Common myeloid progenitor, CD34-positive (primary cell): Measurements from ENCODE around the gene GBA3.
A peak's percentile ranks its signal among the peaks of the same experiment; 100 is the strongest.

ENCODE experiments used
- CTCF ChIA-PET: fragments of 350-600 bp; sonication (Branson Sonifier 250); formaldehyde crosslinking; loops from one replicate; lab custom pipeline; 2021; ENCODE audit warnings: antibody characterized with exemption; lab: Charles Lee
- POLR2A ChIA-PET: fragments of 350-600 bp; sonication (Branson Sonifier 250); formaldehyde crosslinking; loops from one replicate; lab custom pipeline; 2021; ENCODE audit warnings: antibody characterized with exemption; lab: Charles Lee
- DNase-seq, 3 donors: peaks; one replicate each; pipeline versions ENCODE4 v3.0.0 to v3.0.0-alpha.2; 2013
- H3K27ac ChIP-seq, 2 experiments: 1 replicate in 1 of 2; 2 replicates in 1 of 2; pipeline ENCODE4 v1.7.0; 2013; ENCODE audit warnings: inconsistent platforms in 2 of 2, low read length in 2 of 2, mild to moderate bottlenecking in 2 of 2, low read depth in 1 of 2, moderate library complexity in 1 of 2; ENCODE audit not compliant: severe bottlenecking in 2 of 2, insufficient read depth in 1 of 2, poor library complexity in 1 of 2
- H3K27me3 ChIP-seq, 5 experiments: replicated peaks in 2 of 5; 1 replicate in 3 of 5; 2 replicates in 2 of 5; pipeline versions ENCODE4 v1.6.1 to v1.7.0; 2013; ENCODE audit warnings: low read length in 4 of 5, mild to moderate bottlenecking in 2 of 5, moderate library complexity in 2 of 5, inconsistent platforms in 1 of 5; ENCODE audit not compliant: insufficient read depth in 5 of 5, control insufficient read depth in 4 of 5
- H3K36me3 ChIP-seq, 4 experiments: 1 replicate in 2 of 4; 2 replicates in 2 of 4; pipeline versions ENCODE4 v1.6.1 to v1.7.0; 2013; ENCODE audit warnings: low read length in 3 of 4, control low read depth in 1 of 4, mild to moderate bottlenecking in 1 of 4; ENCODE audit not compliant: control insufficient read depth in 4 of 4, insufficient read depth in 4 of 4
- H3K4me1 ChIP-seq, 4 experiments: 1 replicate in 3 of 4; 2 replicates in 1 of 4; pipeline versions ENCODE4 v1.6.1 to v1.7.1; 2013; ENCODE audit warnings: low read length in 3 of 4, mild to moderate bottlenecking in 3 of 4, control low read depth in 1 of 4, inconsistent platforms in 1 of 4, moderate library complexity in 1 of 4; ENCODE audit not compliant: control insufficient read depth in 4 of 4, insufficient read depth in 4 of 4; ENCODE audit errors: control extremely low read depth in 1 of 4
- H3K4me3 ChIP-seq, 7 experiments: 1 replicate in 4 of 7; 2 replicates in 3 of 7; pipeline versions ENCODE4 v1.5.1 to v1.7.0; 2013; ENCODE audit warnings: mild to moderate bottlenecking in 7 of 7, low read length in 6 of 7, moderate library complexity in 6 of 7, inconsistent platforms in 2 of 7, low read depth in 2 of 7, control low read depth in 1 of 7; ENCODE audit not compliant: insufficient read depth in 4 of 7, control insufficient read depth in 1 of 7; ENCODE audit errors: extremely low read depth in 1 of 7
- H3K9me3 ChIP-seq, 5 experiments: 1 replicate in 4 of 5; 2 replicates in 1 of 5; pipeline versions ENCODE4 v1.6.1 to v1.7.1; 2013; ENCODE audit warnings: low read length in 4 of 5, mild to moderate bottlenecking in 2 of 5, inconsistent platforms in 1 of 5, low read depth in 1 of 5, moderate library complexity in 1 of 5; ENCODE audit not compliant: control insufficient read depth in 4 of 5, insufficient read depth in 2 of 5; ENCODE audit errors: control extremely low read depth in 1 of 5
- WGBS: methylation state at CpG from one replicate; pipeline ENCODE4 v1.1.5; 2013; ENCODE audit not compliant: insufficient coverage; 5-methylcytosine and 5-hydroxymethylcytosine counted together

The GBA3 gene

GRCh38 chr4:22667332-22667940, 25.3 kb upstream of the GBA3 start:
- POLR2A ChIA-PET, result no interaction called here
- no peak for DNase-seq
- H3K27ac ChIP-seq, result no peak overlapping the region
- no peaks in the 10 kb centered on the region for H3K27me3 ChIP-seq
- no peaks in the 10 kb centered on the region for H3K9me3 ChIP-seq
- H3K36me3 ChIP-seq, result no peaks in the 10 kb centered on the region
- CTCF ChIA-PET, result no interaction called here
- 100% methylated on average over 1 of the region's 3 CpGs for WGBS
- H3K4me3 ChIP-seq, result no peak overlapping the region
- peaks cover 2 to 9% (median 6%) of the 10 kb centered on the region in 4 experiments for H3K4me1 ChIP-seq

GRCh38 chr4:22668301-22668700, 24.4 kb upstream of the GBA3 start:
- no peak overlapping the region for H3K27ac ChIP-seq

GRCh38 chr4:22668702-22669101, 24.0 kb upstream of the GBA3 start:
- H3K36me3 ChIP-seq, result no peaks in the 10 kb centered on the region
- no peaks in the 10 kb centered on the region for H3K27me3 ChIP-seq
- no peak for DNase-seq
- H3K9me3 ChIP-seq, result no peaks in the 10 kb centered on the region
- peaks cover 2 to 9% (median 6%) of the 10 kb centered on the region in 4 experiments for H3K4me1 ChIP-seq
- H3K4me3 ChIP-seq, result peak overlapping the region in 1 of 7 experiments; percentile 39
- ChIA-PET POLR2A (no interaction called here), CTCF (interaction anchor here (1.2 kb wide), 1 partner anchor 15 kb away, joined by 5 read pairs; no protein-coding TSS in a partner anchor)
- H3K27ac ChIP-seq, result no peak overlapping the region

More at GRCh38 chr4:22668301-22668700, 24.4 kb upstream of the GBA3 start:
- Histone ChIP-seq H3K9me3 (no peaks in the 10 kb centered on the region), H3K4me3 (peak overlapping the region in 1 of 7 experiments; percentile 39), H3K36me3 (no peaks in the 10 kb centered on the region), H3K27me3 (no peaks in the 10 kb centered on the region), H3K4me1 (peaks cover 2 to 9% (median 6%) of the 10 kb centered on the region in 4 experiments)
- POLR2A ChIA-PET, result no interaction called here
- DNase-seq, result peak; percentile 6 to 40 (median 28)
- CTCF ChIA-PET, result no interaction called here

DNA sequence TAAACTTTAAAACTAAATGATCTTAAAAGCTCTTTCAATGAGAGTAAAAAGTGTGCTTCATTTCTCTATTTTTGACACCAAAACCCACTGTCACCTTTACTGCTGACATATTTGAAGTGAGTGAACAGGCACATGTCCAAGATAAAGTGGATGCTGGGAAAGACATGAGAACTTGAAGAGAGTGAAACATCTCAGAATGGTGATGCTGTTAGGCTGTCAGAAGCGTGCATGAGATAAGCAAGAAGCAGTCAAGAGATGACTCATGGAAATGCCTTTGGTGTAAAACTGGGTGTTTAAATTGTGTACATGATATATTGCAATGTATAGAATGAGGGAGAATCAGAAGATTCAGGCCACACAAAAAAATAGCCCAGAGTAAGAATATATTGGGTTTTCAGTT, 21.8 kb upstream of the GBA3 start:
- ChIA-PET POLR2A (no interaction called here), CTCF (interaction anchor here (1.4 kb wide), 1 partner anchor 9 kb away, joined by 5 read pairs; no protein-coding TSS in a partner anchor)
- Histone ChIP-seq H3K4me1 (peaks cover 2 to 9% (median 6%) of the 10 kb centered on the region in 4 experiments), H3K4me3 (no peak overlapping the region), H3K27me3 (no peaks in the 10 kb centered on the region), H3K9me3 (no peaks in the 10 kb centered on the region), H3K27ac (no peak overlapping the region), H3K36me3 (no peaks in the 10 kb centered on the region)
- WGBS, result 100% methylated on average over 1 of the region's 1 CpG
- DNase-seq, result peak in 2 of 3 donors; percentile 9 to 20

GRCh38 chr4:22672519-22672918, 20.2 kb upstream of the GBA3 start:
- WGBS, result no CpG with 5 or more reads among the region's 1 CpG
- Histone ChIP-seq H3K4me1 (peaks cover 2 to 9% (median 6%) of the 10 kb centered on the region in 4 experiments), H3K36me3 (no peaks in the 10 kb centered on the region), H3K27ac (no peak overlapping the region), H3K27me3 (no peaks in the 10 kb centered on the region), H3K4me3 (no peak overlapping the region), H3K9me3 (no peaks in the 10 kb centered on the region)
- POLR2A ChIA-PET, result no interaction called here
- CTCF ChIA-PET, result no interaction called here
- DNase-seq, result no peak

DNA sequence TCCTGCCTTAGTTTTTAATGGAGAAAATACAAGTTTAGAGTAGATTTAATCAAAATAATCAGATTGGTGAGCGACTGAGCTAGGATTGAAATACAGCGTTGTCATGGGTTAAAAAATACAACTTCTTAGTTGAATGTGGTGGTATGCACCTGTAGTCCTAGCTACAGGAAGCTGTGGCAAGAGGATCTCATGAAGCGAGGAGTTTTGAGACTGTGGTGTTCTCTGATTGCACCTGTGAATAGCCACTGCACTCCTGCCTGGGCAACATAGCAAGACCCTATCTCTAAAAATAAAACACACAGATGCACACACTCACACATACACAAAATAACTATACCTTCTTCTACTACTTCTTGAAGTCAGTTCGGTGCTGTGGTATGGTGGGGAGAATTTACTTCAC, 19.8 kb upstream of the GBA3 start:
- Histone ChIP-seq H3K9me3 (no peaks in the 10 kb centered on the region), H3K36me3 (no peaks in the 10 kb centered on the region), H3K4me3 (no peak overlapping the region), H3K4me1 (peaks cover 2 to 9% (median 6%) of the 10 kb centered on the region in 4 experiments), H3K27me3 (no peaks in the 10 kb centered on the region), H3K27ac (no peak overlapping the region)
- POLR2A ChIA-PET, result no interaction called here
- CTCF ChIA-PET, result no interaction called here
- WGBS, result 100% methylated on average over 1 of the region's 4 CpGs
- DNase-seq, result peak in 1 of 3 donors; percentile 8

GRCh38 chr4:22674700-22675099, 18.0 kb upstream of the GBA3 start:
- CTCF ChIA-PET, result no interaction called here

More at GRCh38 chr4:22674700-22675099, 18.0 kb upstream of the GBA3 start:
- H3K27me3 ChIP-seq, result no peaks in the 10 kb centered on the region
- H3K27ac ChIP-seq, result no peak overlapping the region
- POLR2A ChIA-PET, result interaction anchor here (0.6 kb wide), 1 partner anchor 56 kb away, joined by 3 read pairs; no protein-coding TSS in a partner anchor
- DNase-seq, result no peak
- no peak overlapping the region for H3K4me3 ChIP-seq
- H3K9me3 ChIP-seq, result no peaks in the 10 kb centered on the region
- no CpG with 5 or more reads among the region's 1 CpG for WGBS
- H3K4me1 ChIP-seq, result peaks cover 0 to 6% (median 1%) of the 10 kb centered on the region in 4 experiments
- H3K36me3 ChIP-seq, result no peaks in the 10 kb centered on the region
